ENCODE measurements around the gene PARD3. TPM values are rescaled to one million over a fixed set of nuclear protein-coding genes. Genes with fewer than 3 reads are reported as not detected.

PARD3 gene
- total and polyA plus RNA-seq, 2 donors (not counting 3 experiments of a cell fraction or from before 2014, with no cell fraction given): 7.3 to 24.1 TPM

DNA sequence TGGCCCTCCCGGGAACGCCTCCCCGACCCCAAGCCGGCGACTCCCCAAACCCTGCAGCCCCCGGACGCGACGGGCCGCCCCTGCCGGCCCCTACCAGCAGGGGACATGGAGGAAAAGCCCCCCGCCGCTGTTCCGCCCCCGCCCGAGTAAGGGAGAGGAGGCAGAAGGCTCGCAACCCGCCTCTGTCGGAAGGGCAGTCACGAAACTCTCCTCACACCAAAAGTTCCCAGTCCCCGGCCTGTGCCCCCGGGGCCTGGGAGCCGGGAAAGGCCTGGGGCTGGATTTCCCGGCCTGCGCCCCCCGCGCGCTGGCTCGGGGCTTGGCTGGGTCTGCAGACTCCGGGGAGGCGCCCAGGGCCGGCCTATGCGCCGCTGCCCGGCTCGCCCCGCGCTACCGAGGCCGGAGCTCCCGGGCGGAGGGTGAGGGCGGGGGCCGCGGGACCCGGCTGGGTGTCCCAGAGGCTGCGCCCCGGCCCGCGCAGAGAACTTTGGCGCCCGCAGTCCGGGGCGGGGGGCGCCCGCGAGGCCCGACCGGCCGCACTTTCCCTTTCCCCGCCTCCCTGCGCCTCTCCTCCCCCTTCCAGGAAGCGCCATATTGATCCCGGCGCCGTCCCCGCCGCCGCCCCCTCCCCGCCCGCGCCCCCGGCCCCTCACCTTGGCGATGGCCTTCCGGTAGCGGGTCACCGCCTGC lies 728 bp downstream of the PARD3 start:
- no peak for TF ChIP-seq EZH2 (IDR thresholded peaks at IDR 0.05; ENCODE audit: borderline replicate concordance, low read depth, low read length, severe bottlenecking)
- TF ChIP-seq POLR2AphosphoS5 (IDR thresholded peaks at IDR 0.05; ENCODE audit: insufficient read depth, low read depth, low read length): peak; percentile 33
- TF ChIP-seq MYC (IDR thresholded peaks at IDR 0.05; ENCODE audit: low read depth, low read length): no peak
- TF ChIP-seq POLR2A (IDR thresholded peaks at IDR 0.05; ENCODE audit: low read depth, low read length): peak; percentile 36
- TF ChIP-seq, protein P1, sequence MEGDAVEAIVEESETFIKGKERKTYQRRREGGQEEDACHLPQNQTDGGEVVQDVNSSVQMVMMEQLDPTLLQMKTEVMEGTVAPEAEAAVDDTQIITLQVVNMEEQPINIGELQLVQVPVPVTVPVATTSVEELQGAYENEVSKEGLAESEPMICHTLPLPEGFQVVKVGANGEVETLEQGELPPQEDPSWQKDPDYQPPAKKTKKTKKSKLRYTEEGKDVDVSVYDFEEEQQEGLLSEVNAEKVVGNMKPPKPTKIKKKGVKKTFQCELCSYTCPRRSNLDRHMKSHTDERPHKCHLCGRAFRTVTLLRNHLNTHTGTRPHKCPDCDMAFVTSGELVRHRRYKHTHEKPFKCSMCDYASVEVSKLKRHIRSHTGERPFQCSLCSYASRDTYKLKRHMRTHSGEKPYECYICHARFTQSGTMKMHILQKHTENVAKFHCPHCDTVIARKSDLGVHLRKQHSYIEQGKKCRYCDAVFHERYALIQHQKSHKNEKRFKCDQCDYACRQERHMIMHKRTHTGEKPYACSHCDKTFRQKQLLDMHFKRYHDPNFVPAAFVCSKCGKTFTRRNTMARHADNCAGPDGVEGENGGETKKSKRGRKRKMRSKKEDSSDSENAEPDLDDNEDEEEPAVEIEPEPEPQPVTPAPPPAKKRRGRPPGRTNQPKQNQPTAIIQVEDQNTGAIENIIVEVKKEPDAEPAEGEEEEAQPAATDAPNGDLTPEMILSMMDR (IDR thresholded peaks at IDR 0.05; ENCODE audit: extremely low read depth in 1 of 2, insufficient read depth in 1 of 2, low read depth in 1 of 2, low read length in 2 of 2): peak in 1 of 2 donors; percentile 18
- no peak for TF ChIP-seq FOS (IDR thresholded peaks at IDR 0.05; ENCODE audit: borderline replicate concordance, insufficient read depth, low read length)
- no peak for TF ChIP-seq GATA2 (IDR thresholded peaks at IDR 0.05; ENCODE audit: insufficient read depth, insufficient read length, low read depth, low read length)
- peak overlapping the region; percentile 88 for H3K4me2 ChIP-seq (ENCODE audit: insufficient read depth, low read length)
- peaks cover 0 to 6% of the 10 kb centered on the region in 2 experiments for H3K27me3 ChIP-seq (ENCODE audit: control insufficient read depth in 2 of 2, insufficient read depth in 2 of 2, low read length in 2 of 2)
- FAIRE-seq (no peak), DNase-seq (ENCODE audit: low read depth, low spot score) (peak; percentile 39)
- no peaks in the 10 kb centered on the region for H3K9me3 ChIP-seq (replicated peaks; ENCODE audit: control insufficient read depth, insufficient read depth, low read length)
- peak overlapping the region; percentile 50 for H3K27ac ChIP-seq (ENCODE audit: insufficient read depth, low read depth, low read length)
- intact Hi-C loops (cut with micrococcal nuclease): loop anchor here (1.0 to 10.0 kb wide), 3 partner anchors 82 to 400 kb away; no protein-coding TSS in a partner anchor
- H3K79me2 ChIP-seq (ENCODE audit: control insufficient read depth, insufficient read depth, low read length): peaks cover 32% of the 10 kb centered on the region
- peaks cover 14% of the 10 kb centered on the region for H3K4me1 ChIP-seq (ENCODE audit: control insufficient read depth, extremely low read depth, insufficient read depth, low read length)
- H2AFZ ChIP-seq (ENCODE audit: low read depth, low read length): peak overlapping the region; percentile 77
- peak overlapping the region; percentile 53 to 92 (median 65) for H3K4me3 ChIP-seq (replicated peaks in 1 of 3; ENCODE audit: insufficient read depth in 1 of 3, low read depth in 1 of 3, low read length in 3 of 3)
- H3K9me1 ChIP-seq (replicated peaks; ENCODE audit: control insufficient read depth, extremely low read depth, insufficient read depth, low read length): no peaks in the 10 kb centered on the region
- H3K36me3 ChIP-seq (ENCODE audit: control insufficient read depth in 2 of 2, extremely low read depth in 1 of 2, insufficient read depth in 2 of 2, low read length in 2 of 2): no peaks in the 10 kb centered on the region
- no TSS peak for BruUV-seq (replicated peaks)
- peak overlapping the region; percentile 73 for H3K9ac ChIP-seq (replicated peaks; ENCODE audit: extremely low read depth, insufficient read depth, low read length)
- dilution Hi-C loops (cut with MboI; ENCODE audit: extremely low pct_ligation_motif_present, low sequenced_read_pairs): no loop called here
- ChIA-PET POLR2A (no interaction called here), CTCF (interaction anchor here (0.7 to 2.7 kb wide), 4 partner anchors 10 to 123 kb away, joined by 3 to 14 read pairs (median 4); no protein-coding TSS in a partner anchor)
- peaks cover 3% of the 10 kb centered on the region for H4K20me1 ChIP-seq (replicated peaks; ENCODE audit: control insufficient read depth, extremely low read depth, insufficient read depth, low read length)
